Adrenal gland (tissue), 12 donors: ENCODE data around the gene GAK. TPM values are rescaled to one million over a fixed set of nuclear protein-coding genes. Genes with fewer than 3 reads are reported as not detected.
A peak's percentile ranks its signal among the peaks of the same experiment; 100 is the strongest.

Experiments used
- DNase-seq, 7 donors: peaks; one replicate each; pipeline ENCODE4 v3.0.0-alpha.2; 2019 to 2020
- H3K27ac ChIP-seq, 5 donors: fragments of 200-600 bp; sonication (generic) in 4 of 5; 1 replicate in 3 of 5; 2 replicates in 2 of 5; pipeline versions ENCODE4 v1.5.1 to v1.8.0; 2016 to 2020; ENCODE audit warnings: mild to moderate bottlenecking in 1 of 5
- H3K27me3 ChIP-seq: fragments of 200-600 bp; 2 replicates; pipeline ENCODE4 v1.8.0; 2021
- H3K36me3 ChIP-seq, 2 donors: fragments of 200-600 bp; replicated peaks in 1 of 2; 1 replicate in 1 of 2; 2 replicates in 1 of 2; pipeline versions ENCODE4 v1.5.1 to v1.8.0; 2018 to 2022
- H3K4me1 ChIP-seq, 2 donors: fragments of 200-600 bp; replicated peaks in 1 of 2; 1 replicate in 1 of 2; 2 replicates in 1 of 2; pipeline versions ENCODE4 v1.5.1 to v1.8.0; 2018 to 2021
- H3K4me3 ChIP-seq, 4 donors: fragments of 200-600 bp; sonication (generic) in 3 of 4; one replicate each; pipeline ENCODE4 v1.5.1; 2016 to 2018
- H3K9me3 ChIP-seq, 3 donors: fragments of 200-600 bp; sonication (generic) in 1 of 3; replicated peaks in 1 of 3; 1 replicate in 2 of 3; 2 replicates in 1 of 3; pipeline versions ENCODE4 v1.5.1 to v1.8.0; 2016 to 2021
- POLR2A ChIP-seq, 2 donors: fragments of 450-650 bp; IDR thresholded peaks; one replicate each; pipeline ENCODE4 v1.6.1; 2017; ENCODE audit warnings: antibody characterized with exemption in 2 of 2, mild to moderate bottlenecking in 2 of 2, moderate library complexity in 1 of 2
- WGBS, 4 donors: extraction: QIAGEN DNeasy Blood & Tissue Kit in 2 of 4; methylation state at CpG; one replicate each; pipeline versions ENCODE4 v1.1.5 to v1.1.7; 2013 to 2017; 5-methylcytosine and 5-hydroxymethylcytosine counted together
- intact Hi-C, 2 donors: fragments of 100-400 bp; cut with DNase I; formaldehyde crosslinking; loops; one replicate each; pipeline versions ENCODE4 v1.14.1 to v1.15.0; 2022 to 2023
- polyA plus RNA-seq, 3 donors: library from polyadenylated mRNA; stranded (reverse); fragments of 200-250 nt in 2 of 3; fragments of 350-450 nt in 1 of 3; fragmentation: Illumina TruSeq in 1 of 3; extraction: RNeasy Lipid Tissue Mini Kit (QIAGEN cat#74804) in 1 of 3; gene quantifications; one replicate each; pipeline ENCODE4 v1.2.3, GENCODE V29; 2013 to 2014
- total RNA-seq, 9 donors: library from RNA; depleted of rRNA in 4 of 9; stranded (reverse); fragments of >200 nt in 4 of 9; fragments of 120-200 nt in 1 of 9; fragmentation: NEBNext Ultra II Directional in 1 of 9; extraction: Animal tissue kit (Norgen Biotek cat#: 25700) in 1 of 9; gene quantifications; one replicate each; pipeline versions ENCODE4 v1.1.0 to v1.2.4, GENCODE V29; 2013 to 2023
- TF ChIP-seq, protein P1 (sequence below), 6 experiments: fragments of 450-650 bp in 4 of 6; fragments of 200-600 bp in 2 of 6; sonication (generic) in 1 of 6; IDR thresholded peaks; 1 replicate in 5 of 6; 2 replicates in 1 of 6; pipeline versions ENCODE4 v1.5.1 to v1.8.0; 2016 to 2021; ENCODE audit warnings: antibody characterized with exemption in 6 of 6, mild to moderate bottlenecking in 2 of 6, moderate library complexity in 1 of 6
- donor health status: healthy with polysubstance abuse.
- donor health status: Bipolar disorder and iron deficiency.
- donor health status: DM: yes; HTN: yes; CAD: no.
- donor health status: DM: no; HTN: no; CAD: no.
- donor health status: DM: no; HTN: no; CAD: no.
- donor health status: DM: yes; HTN: yes; CAD: no.

The GAK gene
- total and polyA plus RNA-seq, 12 donors = 39.0 to 381 (median 132) TPM

DNA sequence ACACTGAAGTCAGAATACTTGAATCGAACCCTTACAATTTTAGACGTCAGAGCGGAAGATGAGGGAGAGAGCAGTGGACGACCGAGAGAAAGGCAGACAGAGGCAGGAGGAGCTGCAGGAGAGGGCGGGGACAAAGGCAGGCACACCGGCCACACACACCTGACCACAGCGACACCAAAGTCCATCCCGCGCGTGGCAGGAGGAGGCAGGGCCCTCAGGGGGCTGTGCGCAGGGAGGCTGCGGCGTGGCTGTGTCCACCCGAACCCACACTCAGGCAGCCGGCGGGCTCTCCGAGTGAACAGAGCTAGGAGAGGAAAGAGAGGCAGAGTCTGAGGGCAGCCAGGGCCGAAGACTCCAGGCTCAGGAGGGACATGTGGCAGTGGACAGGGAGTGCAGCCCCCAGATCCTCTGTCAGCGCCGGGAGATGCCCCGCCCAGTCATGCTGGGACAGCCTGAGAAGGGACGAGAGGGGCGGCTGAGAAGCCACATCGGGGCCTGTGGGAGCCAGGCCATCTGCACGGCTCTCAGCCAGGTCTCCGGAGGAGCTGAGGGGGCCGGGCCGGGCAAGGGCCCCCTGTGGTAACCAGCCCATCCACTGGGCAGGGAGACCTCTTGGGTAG, 20.1 kb downstream of the GAK start:
- no peaks in the 10 kb centered on the region for H3K27me3 ChIP-seq
- H3K27ac ChIP-seq = peak overlapping the region in 2 of 5 donors; percentile 57 to 67
- H3K9me3 ChIP-seq = no peaks in the 10 kb centered on the region
- peaks cover 0 to 3% of the 10 kb centered on the region in 2 donors for H3K4me1 ChIP-seq
- 90 to 96% (median 93%) methylated on average over 23 to 29 of the region's 29 CpGs for WGBS, 4 donors
- intact Hi-C loops = no loop called here
- H3K4me3 ChIP-seq = no peak overlapping the region
- peaks cover 0 to 24% of the 10 kb centered on the region in 2 donors for H3K36me3 ChIP-seq
- DNase-seq = no peak
- TF ChIP-seq, protein P1, sequence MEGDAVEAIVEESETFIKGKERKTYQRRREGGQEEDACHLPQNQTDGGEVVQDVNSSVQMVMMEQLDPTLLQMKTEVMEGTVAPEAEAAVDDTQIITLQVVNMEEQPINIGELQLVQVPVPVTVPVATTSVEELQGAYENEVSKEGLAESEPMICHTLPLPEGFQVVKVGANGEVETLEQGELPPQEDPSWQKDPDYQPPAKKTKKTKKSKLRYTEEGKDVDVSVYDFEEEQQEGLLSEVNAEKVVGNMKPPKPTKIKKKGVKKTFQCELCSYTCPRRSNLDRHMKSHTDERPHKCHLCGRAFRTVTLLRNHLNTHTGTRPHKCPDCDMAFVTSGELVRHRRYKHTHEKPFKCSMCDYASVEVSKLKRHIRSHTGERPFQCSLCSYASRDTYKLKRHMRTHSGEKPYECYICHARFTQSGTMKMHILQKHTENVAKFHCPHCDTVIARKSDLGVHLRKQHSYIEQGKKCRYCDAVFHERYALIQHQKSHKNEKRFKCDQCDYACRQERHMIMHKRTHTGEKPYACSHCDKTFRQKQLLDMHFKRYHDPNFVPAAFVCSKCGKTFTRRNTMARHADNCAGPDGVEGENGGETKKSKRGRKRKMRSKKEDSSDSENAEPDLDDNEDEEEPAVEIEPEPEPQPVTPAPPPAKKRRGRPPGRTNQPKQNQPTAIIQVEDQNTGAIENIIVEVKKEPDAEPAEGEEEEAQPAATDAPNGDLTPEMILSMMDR (IDR thresholded peaks at IDR 0.05) = no peak
- no peak for TF ChIP-seq POLR2A (IDR thresholded peaks at IDR 0.05)

DNA sequence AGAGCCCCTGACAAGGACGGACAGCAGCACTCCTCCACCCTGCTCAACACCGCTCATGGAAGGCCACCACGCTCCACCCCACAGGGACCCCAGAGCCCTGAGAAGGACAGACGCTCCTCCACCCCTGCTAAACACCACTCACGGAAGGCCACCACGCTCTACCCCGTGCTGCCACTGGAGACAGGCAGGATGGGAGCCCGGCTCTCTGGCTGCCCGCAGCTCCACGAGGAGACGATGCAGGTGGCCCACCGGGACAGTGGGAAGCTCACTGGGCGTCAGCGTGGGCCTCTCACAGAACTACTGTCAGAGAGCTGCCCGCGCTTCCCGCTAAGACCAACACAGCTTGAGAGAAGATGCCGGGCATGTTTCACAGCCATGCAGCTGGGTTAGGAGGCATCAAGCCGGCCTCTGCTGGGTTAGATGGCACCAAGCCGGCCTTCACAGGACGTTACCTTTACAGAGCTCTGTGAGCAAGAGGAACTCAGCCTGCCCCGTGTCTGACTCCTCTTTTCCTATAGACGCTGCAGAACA, 20.8 kb downstream of the GAK start:
- TF ChIP-seq POLR2A (IDR thresholded peaks at IDR 0.05) = no peak
- TF ChIP-seq, protein P1 (IDR thresholded peaks at IDR 0.05) = no peak
- Histone ChIP-seq H3K27ac (no peak overlapping the region), H3K4me3 (no peak overlapping the region), H3K9me3 (no peaks in the 10 kb centered on the region), H3K36me3 (peaks cover 0 to 24% of the 10 kb centered on the region in 2 donors), H3K27me3 (no peaks in the 10 kb centered on the region), H3K4me1 (peaks cover 0 to 3% of the 10 kb centered on the region in 2 donors)
- DNase-seq = no peak
- WGBS, 4 donors = 92 to 98% (median 96%) methylated on average over 12 to 23 of the region's 23 CpGs
- intact Hi-C loops = no loop called here

DNA sequence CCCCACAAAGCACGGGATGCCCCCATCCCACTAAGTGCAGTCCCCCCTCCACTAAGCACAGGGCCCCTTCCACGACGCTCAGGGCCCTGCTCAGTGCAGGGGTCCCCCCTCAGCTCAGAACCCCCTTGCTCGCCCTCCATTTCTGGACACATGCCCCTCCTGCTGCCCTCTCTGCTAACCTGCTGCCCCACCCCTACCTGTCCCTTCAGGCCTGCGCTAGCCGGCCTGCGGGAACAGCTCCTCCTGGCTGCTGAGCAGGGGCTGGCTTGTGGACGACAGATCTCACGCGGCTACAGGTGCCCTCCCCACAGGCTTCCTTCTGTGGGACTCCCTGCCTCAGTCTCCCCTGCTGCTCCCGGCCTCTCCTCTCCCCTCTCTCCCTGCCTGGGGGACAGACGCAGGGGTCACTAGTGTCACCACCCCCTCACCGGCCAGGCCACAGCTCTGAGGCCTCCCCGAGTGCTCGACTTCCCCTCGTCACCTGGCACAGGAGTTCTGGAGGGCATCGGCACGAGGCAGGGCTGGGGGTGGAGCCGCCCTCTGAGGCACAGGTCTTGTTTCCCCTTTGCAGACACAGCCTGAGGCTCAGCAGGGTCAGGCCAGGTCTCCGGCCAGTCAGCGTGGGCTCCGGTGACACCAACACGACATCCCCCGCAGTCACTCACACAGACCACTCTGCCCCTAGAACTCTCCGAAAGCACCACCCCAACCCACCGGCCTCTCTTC, 21.6 kb downstream of the GAK start:
- 90 to 95% (median 94%) methylated on average over 18 to 26 of the region's 26 CpGs for WGBS, 4 donors
- peaks cover 0 to 24% of the 10 kb centered on the region in 2 donors for H3K36me3 ChIP-seq
- no peak for DNase-seq
- H3K4me3 ChIP-seq = no peak overlapping the region
- no peaks in the 10 kb centered on the region for H3K9me3 ChIP-seq
- TF ChIP-seq, protein P1 (IDR thresholded peaks at IDR 0.05) = no peak
- no peak for TF ChIP-seq POLR2A (IDR thresholded peaks at IDR 0.05)
- intact Hi-C loops = no loop called here
- H3K27me3 ChIP-seq = no peaks in the 10 kb centered on the region
- no peak overlapping the region for H3K27ac ChIP-seq
- peaks cover 0 to 3% of the 10 kb centered on the region in 2 donors for H3K4me1 ChIP-seq

DNA sequence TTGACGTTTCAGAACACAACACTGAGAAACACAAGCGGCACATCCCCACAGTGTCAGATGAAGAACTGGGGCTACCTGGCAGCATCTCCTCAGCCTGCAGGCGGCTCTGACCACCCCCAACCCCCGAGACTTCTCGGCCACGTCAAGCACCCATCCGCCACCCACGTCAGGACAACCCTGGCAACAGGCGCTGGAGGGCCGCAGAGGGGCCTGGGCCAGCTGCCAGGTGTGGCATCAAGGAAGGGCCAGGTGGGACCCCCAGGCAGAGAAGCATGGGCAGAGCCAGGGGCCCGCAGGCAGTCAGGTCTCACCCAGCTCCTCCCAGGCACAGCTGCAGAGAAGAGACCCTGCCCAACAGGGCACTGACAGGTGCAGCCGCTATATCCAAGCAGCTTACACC, 22.3 kb downstream of the GAK start:
- Histone ChIP-seq H3K4me1 (no peaks in the 10 kb centered on the region), H3K36me3 (peaks cover 0 to 24% of the 10 kb centered on the region in 2 donors)

More for the DNA sequence above, 22.3 kb downstream of the GAK start:
- Histone ChIP-seq H3K27ac (no peak overlapping the region), H3K27me3 (no peaks in the 10 kb centered on the region), H3K9me3 (no peaks in the 10 kb centered on the region), H3K4me3 (no peak overlapping the region)
- WGBS, 4 donors = 92 to 98% (median 97%) methylated on average over 4 to 12 of the region's 12 CpGs
- no peak for DNase-seq
- intact Hi-C loops = no loop called here
- TF ChIP-seq, protein P1 (IDR thresholded peaks at IDR 0.05) = no peak
- no peak for TF ChIP-seq POLR2A (IDR thresholded peaks at IDR 0.05)
